NCI-H1048 (cell line): Measurements from ENCODE around the gene ARHGEF7.

Experiments
- DNase-seq: peaks from one replicate; lab custom pipeline; 2025; lab: John Stamatoyannopoulos, UW

The ARHGEF7 gene

GRCh38 chr13:111346101-111346680, 231.1 kb downstream of the ARHGEF7 start:
- no peak for DNase-seq

GRCh38 chr13:111347438-111347837, 232.3 kb downstream of the ARHGEF7 start:
- DNase-seq: no peak

DNA sequence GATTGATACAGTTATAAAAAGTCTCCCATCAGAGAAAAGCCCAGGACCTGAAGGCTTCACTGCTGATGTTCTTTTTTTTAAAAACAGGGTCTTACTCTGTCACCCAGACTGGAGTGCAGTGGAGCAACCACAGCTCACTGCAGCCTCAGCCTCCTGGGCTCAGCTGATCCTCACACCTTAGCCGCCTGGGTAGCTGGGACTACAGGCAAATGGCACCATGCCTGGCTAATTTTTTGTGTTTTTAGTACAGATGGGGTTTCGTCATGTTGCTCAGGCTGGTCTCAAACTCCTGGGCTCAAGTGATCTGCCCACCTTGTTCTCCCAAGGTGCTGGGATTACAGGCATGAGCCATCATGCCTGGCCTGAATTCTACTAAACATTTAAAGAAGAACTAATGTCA, 238.4 kb downstream of the ARHGEF7 start:
- no peak for DNase-seq

DNA sequence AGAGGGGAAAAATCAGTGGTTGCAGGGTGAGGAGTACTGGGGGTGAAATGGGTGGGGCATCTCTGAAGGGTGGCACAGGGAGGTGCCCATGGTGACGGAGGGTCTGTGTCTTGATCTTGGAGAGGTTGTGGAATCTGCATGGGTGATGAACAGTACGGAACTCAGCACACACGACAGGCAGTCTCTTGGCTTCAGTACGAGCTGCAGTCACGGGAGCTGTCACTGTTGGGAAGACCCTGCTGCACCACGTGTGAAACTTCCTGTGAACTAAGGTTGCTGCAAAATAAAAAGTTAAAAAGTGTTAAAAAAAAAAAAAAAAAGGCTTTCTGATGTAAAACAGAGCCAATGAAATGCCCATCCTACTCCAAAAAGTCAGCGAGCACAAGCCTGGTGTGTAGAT, 239.7 kb downstream of the ARHGEF7 start:
- no peak for DNase-seq
